Upper lobe of left lung (tissue), 4 donors: ENCODE measurements around the gene TFEB.

Experiments used
- POLR2A ChIP-seq, 4 donors: fragments of 450-650 bp; IDR thresholded peaks; one replicate each; pipeline ENCODE4 v1.5.1; 2016 to 2017; ENCODE audit warnings: antibody characterized with exemption in 4 of 4, mild to moderate bottlenecking in 2 of 4
- POLR2AphosphoS5 ChIP-seq, 2 donors: sonication (generic); formaldehyde crosslinking; IDR thresholded peaks; one replicate each; pipeline ENCODE4 v1.5.1; 2017; ENCODE audit warnings: antibody characterized with exemption in 2 of 2
- TF ChIP-seq, protein P1 (sequence below), 6 experiments: fragments of 450-650 bp in 4 of 6; fragments of 200-600 bp in 2 of 6; sonication (generic) in 2 of 6; IDR thresholded peaks; one replicate each; pipeline ENCODE4 v1.5.1; 2016 to 2019; ENCODE audit warnings: antibody characterized with exemption in 6 of 6

DNA sequence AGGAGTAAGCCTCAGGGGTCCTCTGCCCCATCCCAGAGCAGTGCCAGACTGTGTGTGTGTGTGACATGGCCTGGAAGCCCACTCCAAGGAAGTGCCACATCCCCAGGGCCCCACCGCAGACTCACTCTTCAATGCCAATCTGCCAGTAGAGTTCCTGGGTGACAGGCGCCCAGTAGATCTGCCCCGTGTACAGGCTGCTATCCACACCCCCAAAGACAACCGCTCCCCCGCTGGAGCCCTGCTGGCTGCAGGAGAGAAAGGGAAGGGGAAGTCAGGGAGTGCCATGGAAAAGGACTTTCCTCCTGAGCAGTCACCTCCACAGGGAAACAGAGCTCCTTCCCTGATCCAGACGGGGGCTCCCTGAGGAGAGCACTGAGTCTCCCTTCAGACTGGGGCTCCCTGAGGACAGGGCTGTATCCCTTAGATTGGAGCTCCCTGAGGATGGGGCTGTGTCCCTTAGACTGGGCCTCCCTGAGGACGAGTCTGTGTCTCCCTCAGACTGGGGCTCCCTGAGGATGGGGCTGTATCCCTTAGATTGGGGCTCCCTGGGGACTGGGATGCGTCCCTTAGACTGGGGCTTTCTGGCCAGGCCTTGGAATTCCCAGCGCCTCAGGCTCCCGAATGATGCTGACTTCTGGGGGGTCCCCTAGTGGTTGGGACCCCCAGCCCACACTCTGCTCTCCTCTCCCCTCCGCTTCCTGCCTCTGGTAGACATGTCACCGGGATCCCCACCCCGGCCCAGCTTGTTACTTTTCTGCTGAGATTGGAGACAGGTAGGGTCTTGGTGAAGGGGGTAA lies 5.2 kb upstream of the TFEB start:
- TF ChIP-seq, protein P1, sequence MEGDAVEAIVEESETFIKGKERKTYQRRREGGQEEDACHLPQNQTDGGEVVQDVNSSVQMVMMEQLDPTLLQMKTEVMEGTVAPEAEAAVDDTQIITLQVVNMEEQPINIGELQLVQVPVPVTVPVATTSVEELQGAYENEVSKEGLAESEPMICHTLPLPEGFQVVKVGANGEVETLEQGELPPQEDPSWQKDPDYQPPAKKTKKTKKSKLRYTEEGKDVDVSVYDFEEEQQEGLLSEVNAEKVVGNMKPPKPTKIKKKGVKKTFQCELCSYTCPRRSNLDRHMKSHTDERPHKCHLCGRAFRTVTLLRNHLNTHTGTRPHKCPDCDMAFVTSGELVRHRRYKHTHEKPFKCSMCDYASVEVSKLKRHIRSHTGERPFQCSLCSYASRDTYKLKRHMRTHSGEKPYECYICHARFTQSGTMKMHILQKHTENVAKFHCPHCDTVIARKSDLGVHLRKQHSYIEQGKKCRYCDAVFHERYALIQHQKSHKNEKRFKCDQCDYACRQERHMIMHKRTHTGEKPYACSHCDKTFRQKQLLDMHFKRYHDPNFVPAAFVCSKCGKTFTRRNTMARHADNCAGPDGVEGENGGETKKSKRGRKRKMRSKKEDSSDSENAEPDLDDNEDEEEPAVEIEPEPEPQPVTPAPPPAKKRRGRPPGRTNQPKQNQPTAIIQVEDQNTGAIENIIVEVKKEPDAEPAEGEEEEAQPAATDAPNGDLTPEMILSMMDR (IDR thresholded peaks at IDR 0.05) = no peak
- TF ChIP-seq POLR2A (IDR thresholded peaks at IDR 0.05) (no peak), POLR2AphosphoS5 (IDR thresholded peaks at IDR 0.05) (no peak)
